ENCODE data around the gene BMP8B. TPM values are rescaled to one million over a fixed set of nuclear protein-coding genes. Genes with fewer than 3 reads are reported as not detected.
"Not testable (repeated sequence)": the region's sequence is repeated elsewhere in the genome, so short reads cannot be mapped to it uniquely, and the experiment has no call there.

The BMP8B gene
- total RNA-seq: 0.16 TPM

GRCh38 chr1:39788758-39789570 is at the start of gene BMP8B:
TSS of gene BMP8B (minus strand) at chr1:39788865. CDS start at chr1:39788485, 380 bp downstream.
- DNase-seq: no peak

GRCh38 chr1:39836595-39837110 is 48.0 kb upstream of the BMP8B start:
- no peak for DNase-seq

- no peak for DNase-seq
These were observed 47.4 kb upstream of the BMP8B start for GRCh38 chr1:39835935-39836594.

GRCh38 chr1:39835110-39835509 is 46.4 kb upstream of the BMP8B start:
- DNase-seq: no peak

- no peak for DNase-seq
These were observed 45.1 kb upstream of the BMP8B start for GRCh38 chr1:39833621-39834385.

GRCh38 chr1:39833121-39833520 is 44.5 kb upstream of the BMP8B start:
- no peak for DNase-seq

GRCh38 chr1:39832294-39832693 is 43.6 kb upstream of the BMP8B start:
- DNase-seq: no peak

GRCh38 chr1:39829791-39830533 is 41.3 kb upstream of the BMP8B start:
- no peak for DNase-seq

- no peak for DNase-seq
These were observed 40.1 kb upstream of the BMP8B start for GRCh38 chr1:39828734-39829133.

- not testable (repeated sequence) for DNase-seq
These were observed 39.6 kb upstream of the BMP8B start for GRCh38 chr1:39828255-39828654.

GRCh38 chr1:39827201-39827600 is 38.5 kb upstream of the BMP8B start:
- DNase-seq: no peak

GRCh38 chr1:39826583-39826982 is 37.9 kb upstream of the BMP8B start:
- no peak for DNase-seq

- DNase-seq: no peak
These were observed 36.8 kb upstream of the BMP8B start for GRCh38 chr1:39825432-39825941.

- not testable (repeated sequence) for DNase-seq
These were observed 34.8 kb upstream of the BMP8B start for GRCh38 chr1:39823450-39823849.

- DNase-seq: no peak
These were observed 33.5 kb upstream of the BMP8B start for GRCh38 chr1:39822146-39822545.

- DNase-seq: no peak
These were observed 30.6 kb upstream of the BMP8B start for GRCh38 chr1:39819091-39819812.

- no peak for DNase-seq
These were observed 29.8 kb upstream of the BMP8B start for GRCh38 chr1:39818482-39818881.

- DNase-seq: not testable (repeated sequence)
These were observed 28.6 kb upstream of the BMP8B start for GRCh38 chr1:39817091-39817932.

GRCh38 chr1:39816415-39817090 is 27.9 kb upstream of the BMP8B start:
- peak; percentile 59 for DNase-seq

- DNase-seq: no peak
These were observed 24.2 kb upstream of the BMP8B start for GRCh38 chr1:39812913-39813312.
